AG08395 (cell line): ENCODE data around the gene HSDL1.

Experiments used
- DNase-seq: peaks from one replicate; pipeline ENCODE4 v3.0.0; 2012; ENCODE audit warnings: mixed read lengths, low spot score

HSDL1 gene

DNA sequence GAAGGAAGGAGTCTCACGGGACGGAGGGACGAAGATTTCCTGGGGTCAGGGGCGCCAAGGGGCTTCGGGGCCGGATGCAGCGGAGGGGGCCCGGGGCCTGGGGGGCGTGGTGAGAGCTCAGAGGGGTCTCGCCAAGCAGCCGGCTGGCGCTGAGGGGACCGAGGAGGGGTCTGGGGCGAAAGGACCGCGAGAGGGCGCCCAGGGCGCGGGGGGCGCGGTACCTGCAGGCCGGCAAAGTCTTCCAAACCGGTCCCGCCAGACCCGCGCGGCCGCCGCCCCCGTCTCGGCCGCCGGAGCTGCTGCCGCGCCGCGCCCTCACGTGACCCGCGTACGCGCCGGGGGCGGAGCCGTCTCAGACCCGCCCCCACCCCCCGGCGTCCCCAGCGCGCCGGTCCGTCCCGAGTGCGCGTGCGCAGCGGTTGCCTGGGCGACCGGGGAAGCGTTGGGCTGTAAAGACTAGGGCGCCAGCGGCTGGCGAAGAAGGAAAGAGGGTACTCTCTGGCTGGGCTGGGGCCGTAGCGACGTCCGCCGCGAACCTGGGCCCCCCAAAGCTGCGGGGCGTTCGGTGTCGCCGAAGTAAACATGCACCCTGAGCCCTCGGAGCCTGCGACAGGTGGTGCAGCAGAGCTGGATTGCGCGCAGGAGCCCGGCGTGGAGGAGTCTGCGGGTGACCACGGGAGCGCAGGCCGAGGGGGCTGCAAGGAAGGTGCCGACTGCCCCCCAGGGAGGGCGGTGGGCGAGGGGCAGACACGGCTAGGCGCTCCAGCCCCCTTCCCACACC is at the start of gene HSDL1, which contains the start of gene DNAAF1:
TSS of gene HSDL1 (minus strand) at position 319 of the 781 bp plus-strand sequence. CDS start 13,856 bp downstream, outside the sequence.
TSS of gene DNAAF1 (plus strand) at position 450 of the 781 bp plus-strand sequence. CDS start at position 583, 133 bp downstream.
- DNase-seq: peak; percentile 99

- no peak for DNase-seq
These were observed 49.0 kb upstream of the HSDL1 start for GRCh38 chr16:84194018-84194417.

- DNase-seq: no peak
These were observed 48.5 kb upstream of the HSDL1 start for GRCh38 chr16:84193480-84193879.

- no peak for DNase-seq
These were observed 46.5 kb upstream of the HSDL1 start for GRCh38 chr16:84191466-84191865.

DNA sequence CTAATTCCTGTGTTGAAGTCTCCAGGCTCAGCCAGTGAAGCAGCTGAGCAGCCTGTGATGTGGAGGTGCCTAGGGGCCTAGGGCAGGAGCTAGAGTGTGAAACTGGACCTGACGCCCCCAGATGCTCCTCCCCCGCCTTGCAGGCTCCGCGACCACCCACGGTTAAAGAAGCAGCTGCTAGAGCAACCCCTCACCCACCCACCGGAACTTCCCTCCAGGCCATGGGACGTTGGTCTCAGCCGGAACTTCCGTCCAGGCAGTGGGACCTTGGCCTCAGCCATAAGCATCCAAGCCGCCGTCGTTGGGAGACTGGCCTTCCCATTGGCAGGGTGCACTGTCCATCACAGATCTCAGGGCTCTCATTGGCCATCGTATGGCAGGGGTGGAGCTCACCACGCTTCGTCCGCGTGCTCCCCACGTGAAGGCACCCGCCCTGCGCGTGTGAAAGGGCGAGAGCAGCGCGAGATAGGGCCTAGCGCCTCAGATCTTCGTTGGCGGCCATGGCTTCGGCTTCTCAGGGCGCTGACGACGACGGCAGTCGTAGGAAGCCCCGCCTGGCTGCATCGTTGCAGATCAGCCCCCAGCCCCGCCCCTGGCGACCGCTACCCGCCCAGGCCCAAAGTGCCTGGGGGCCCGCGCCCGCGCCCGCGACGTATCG is 45.9 kb upstream of the HSDL1 start, which contains the start of gene ADAD2:
TSS of gene ADAD2 (plus strand) at position 427 of the 658 bp plus-strand sequence. CDS start at position 501, 74 bp downstream.
- DNase-seq: peak; percentile 17

DNA sequence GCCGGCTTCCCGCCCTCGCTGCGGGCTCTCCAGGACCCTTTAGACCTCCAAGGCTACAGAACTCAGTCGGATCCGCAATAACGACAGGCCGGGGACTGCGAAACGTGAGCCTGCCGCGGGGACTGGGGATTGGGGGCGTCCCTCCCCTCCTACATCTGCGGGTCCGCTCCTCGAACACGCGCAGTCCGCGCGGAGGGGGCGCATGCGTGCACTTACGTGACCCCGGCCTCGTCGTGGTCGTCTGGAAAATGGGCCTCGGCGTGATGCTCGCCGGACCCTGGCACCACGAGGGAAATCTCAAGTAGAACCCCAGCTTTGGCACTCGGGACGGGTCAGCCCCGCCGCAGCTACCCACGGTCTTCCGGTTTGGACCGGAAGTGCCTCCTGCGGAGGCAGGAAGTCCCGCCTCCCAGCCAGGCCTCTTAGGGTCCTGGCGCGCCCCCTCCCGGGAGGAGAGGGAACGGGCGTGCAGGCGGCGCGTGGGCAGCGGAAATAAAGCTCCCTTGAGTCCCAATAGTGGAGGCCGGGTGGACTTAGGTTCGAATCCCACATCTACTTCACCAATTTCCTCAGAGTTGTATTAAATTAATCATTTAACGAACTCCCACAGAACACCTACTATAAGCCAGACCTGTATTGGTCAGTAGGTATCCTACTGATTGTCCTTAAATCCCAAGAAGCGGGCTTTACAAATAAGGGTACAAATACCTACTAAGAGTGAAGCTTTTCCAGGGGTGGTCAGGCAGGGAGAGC is 41.9 kb upstream of the HSDL1 start, which contains the start of gene TAF1C:
TSS of gene TAF1C (minus strand) at position 373 of the 753 bp plus-strand sequence. CDS start 2,069 bp downstream, outside the sequence.
- DNase-seq: peak; percentile 98

DNA sequence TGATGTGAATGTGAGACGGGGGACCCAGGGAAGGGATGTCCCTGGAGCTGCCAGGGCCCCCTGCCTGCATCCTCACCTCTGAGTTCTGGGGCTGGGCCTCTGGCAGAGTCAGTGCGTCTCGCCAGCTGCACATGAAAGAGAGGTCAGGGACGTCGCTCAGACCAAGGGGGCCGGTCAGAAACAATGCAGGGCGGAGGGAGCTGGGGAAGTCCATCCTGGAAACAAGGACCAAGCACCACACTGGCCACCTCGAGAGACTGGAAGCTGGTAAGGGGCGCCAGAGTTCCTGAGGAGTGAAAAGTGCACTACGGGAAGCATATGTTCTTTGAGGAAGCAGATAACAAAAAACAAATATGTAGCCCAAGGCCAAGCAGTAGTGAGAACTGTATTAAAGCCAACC is 39.8 kb upstream of the HSDL1 start:
- no peak for DNase-seq

GRCh38 chr16:84183911-84184591 is 39.1 kb upstream of the HSDL1 start:
- DNase-seq: no peak

DNA sequence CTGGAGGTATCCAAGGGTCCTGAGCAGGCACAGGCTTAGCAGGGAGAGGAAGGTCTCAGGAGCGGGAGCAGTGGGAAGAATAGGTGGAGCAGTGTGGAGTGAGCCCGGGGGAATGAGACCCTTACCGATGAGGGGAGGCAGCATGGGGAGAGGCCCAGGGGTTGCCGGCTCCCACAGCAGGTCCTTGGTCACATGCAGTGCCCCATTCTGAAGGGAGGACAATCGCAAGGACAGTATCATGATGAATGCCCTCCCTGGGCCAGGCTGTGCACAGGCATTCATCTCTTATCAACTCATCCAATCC is 38.5 kb upstream of the HSDL1 start:
- no peak for DNase-seq

DNA sequence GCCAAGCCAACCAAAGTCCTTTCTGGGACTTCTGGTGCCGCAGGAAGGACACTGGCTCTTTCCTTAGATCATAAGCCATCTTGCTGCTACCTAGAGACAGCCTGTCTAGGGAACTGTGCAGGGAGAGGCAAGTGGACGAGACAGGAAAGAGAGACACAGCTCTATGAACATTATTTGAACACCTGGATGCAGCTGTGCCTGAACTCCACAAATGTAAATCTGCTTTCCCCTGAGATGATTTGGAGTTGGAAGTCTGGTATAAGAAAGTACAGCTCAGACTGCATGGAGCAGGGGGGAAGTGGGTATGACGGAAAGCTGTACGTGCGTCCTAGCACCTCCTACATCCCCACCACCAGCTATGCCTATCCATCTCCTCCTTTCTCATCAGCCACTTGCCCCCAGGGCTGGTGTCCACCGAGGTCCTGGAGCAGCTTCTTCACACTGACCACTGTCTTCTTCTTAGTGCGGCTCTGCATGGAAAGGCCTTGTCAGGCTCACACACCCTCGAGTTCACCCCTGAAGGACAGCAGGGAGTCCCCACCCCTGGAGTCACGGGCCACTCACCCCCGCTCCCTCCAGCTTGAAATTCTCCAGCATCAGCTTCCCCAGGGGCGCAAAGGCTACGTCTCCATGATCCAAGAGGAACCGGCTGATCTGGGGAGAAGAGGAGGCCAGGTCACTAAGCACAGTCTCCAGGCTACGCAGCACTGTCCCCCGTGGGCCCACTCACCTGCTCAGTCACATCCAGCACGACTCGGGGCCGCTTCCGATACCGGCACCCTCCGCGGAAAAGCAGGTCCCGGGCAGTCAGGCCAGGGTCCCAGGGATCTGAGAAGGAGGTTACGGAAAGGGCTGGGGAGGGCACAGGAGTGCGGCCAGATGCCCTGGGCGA is 37.9 kb upstream of the HSDL1 start:
- no peak for DNase-seq

DNA sequence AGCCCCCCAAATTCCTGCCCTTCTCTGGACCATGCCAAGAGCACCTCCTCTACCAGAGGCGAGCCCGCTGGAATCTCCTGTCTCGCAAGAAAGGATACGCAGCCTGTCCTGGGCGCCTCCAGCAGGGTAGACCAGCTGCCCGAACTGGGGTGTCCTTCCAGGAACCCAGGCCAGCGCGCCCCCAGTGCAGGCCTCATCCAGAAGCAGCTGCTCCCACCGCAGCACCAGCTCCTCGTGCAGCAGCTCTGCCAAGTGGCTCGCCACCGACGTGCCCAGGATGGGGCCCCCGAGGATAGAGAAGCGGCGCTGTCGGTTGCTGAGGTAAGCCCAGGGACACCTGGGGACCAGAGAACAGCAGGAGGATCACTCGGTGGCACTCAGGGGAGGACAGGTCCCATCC is 37.1 kb upstream of the HSDL1 start:
- DNase-seq: no peak

DNA sequence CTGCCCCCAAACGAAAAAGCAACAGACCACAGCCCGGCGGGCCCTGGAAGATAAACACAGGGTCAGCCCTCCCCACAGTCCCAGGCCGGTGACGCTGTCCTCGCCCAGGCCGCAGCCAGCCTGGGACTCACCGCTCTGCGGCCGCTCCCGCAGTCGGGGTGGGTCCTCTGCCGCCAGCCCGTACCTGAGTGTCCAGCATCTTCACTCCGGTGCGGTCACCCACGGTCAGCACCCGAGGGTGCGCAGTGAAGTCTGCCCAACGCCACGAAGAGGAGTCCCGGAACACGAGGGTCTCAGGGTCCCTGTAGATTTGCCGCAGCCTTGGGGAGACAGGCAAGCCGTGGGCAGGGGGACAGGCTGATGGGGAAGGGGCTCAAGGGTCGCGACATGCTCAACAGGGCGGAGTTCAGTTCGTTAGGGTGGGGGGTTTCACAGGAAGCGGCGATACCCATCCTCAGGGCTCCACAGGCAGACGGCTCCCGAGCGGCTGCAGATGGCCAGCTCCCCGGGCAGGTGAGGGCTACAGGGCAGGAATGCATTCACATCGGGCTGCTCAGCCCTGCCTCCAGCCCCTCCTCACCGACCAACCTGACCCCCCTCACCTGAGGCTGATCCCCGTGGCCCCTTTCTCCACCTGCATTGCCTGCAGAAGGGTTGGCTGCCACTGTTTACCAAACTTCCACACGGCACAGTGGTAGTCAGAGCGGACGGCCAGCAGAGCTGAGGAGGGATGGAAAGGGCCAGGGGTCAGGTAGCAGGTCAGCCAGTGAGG is 36.4 kb upstream of the HSDL1 start:
- DNase-seq: no peak

DNA sequence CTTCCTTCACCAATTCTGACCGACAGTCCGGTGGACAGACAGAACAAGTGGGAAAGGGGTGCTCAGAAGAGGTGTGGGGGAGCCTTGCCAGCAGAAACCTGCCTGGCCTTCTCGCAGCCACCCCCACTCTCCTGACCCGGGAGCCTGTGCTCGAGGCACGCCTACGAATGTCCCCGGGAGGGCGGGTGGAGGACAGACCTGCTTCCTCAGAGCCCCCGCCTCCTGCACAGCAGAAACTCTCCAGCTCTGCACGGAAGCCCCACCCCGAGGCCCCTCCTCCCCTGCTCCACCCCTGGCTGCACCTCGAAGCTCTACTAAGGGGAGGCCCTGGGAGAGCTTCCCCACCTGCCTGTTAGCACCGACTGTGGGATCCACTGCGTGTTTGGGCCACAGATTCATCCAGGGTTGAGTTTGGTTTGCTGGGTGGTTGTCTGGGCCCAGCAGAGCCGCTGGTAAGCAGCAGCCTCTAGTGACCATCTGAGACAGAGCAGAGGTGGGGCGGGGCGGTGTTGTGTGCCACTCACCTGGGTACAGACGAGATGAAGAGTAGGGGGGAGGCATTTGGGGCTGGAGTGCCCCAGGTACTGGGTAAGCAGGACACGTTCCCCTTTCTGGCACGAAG is 35.7 kb upstream of the HSDL1 start:
- DNase-seq: no peak

- no peak for DNase-seq
These were observed 34.8 kb upstream of the HSDL1 start for GRCh38 chr16:84179612-84180320.

DNA sequence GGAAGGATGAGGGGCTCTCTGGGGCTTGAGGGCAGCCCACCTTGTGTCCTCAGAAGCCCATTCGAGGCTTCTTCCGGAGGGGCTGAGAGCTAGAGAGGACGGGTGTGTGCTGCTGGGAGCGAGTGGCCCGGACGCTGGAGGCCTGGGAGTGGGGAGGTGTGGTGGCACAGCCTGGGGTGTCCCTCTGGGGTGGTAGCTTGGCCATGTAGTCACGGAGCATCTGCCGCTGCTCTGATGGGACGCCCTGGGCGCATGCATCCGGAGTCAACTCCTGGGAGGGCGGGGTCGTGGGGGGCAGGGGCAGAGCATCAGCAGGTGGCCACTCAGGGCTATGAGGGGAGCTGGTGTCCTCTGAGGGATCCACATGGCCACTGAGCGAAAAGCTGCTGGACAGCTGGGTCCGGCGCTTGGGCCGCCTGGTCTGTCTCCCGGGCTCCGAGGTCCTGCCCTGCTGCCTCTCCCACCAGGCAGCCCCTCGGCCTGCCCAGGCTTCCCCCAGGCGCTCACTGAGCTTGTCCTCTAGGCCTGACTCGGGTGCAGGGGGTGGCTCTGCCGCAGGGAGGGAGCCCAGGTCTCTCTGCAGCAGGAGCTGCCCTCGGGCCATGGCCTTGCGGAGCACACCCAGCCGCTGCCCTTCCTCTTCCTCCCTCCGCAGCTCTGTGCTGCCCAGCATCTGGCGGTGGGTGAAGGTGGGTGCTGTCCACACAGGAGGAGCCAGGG is 34.1 kb upstream of the HSDL1 start:
- no peak for DNase-seq

GRCh38 chr16:84178146-84178765 is 33.3 kb upstream of the HSDL1 start:
- no peak for DNase-seq

- DNase-seq: peak; percentile 32
These were observed 32.7 kb upstream of the HSDL1 start for GRCh38 chr16:84177741-84178073.
